ENCODE measurements around the gene RARA. TPM values are rescaled to one million over a fixed set of nuclear protein-coding genes. Genes with fewer than 3 reads are reported as not detected.

RARA gene
- total RNA-seq, 1 donor from 2014 or later, result 57.2 TPM

- DNase-seq (ENCODE audit: low read depth), result peak; percentile 48
- no peak for TF ChIP-seq CTCF (IDR thresholded peaks at IDR 0.05; ENCODE audit: insufficient read depth, low read length, poor library complexity, severe bottlenecking)
- no peaks in the 10 kb centered on the region for H3K27me3 ChIP-seq (ENCODE audit: control insufficient read depth, insufficient read depth, low read length)
- no peak overlapping the region for H3K4me3 ChIP-seq (ENCODE audit: low read depth, low read length)
- H3K36me3 ChIP-seq (ENCODE audit: control insufficient read depth, insufficient read depth, low read length), result peaks cover 1% of the 10 kb centered on the region
Observed at GRCh38 chr17:40284085-40284713, 24.8 kb upstream of the RARA start.

GRCh38 chr17:40286473-40286872 is 22.5 kb upstream of the RARA start:
- TF ChIP-seq CTCF (IDR thresholded peaks at IDR 0.05; ENCODE audit: insufficient read depth, low read length, poor library complexity, severe bottlenecking), result no peak
- no peaks in the 10 kb centered on the region for H3K36me3 ChIP-seq (ENCODE audit: control insufficient read depth, insufficient read depth, low read length)

GRCh38 chr17:40287159-40287493 is 21.9 kb upstream of the RARA start:
- no peak for DNase-seq (ENCODE audit: low read depth)
- no peaks in the 10 kb centered on the region for H3K27me3 ChIP-seq (ENCODE audit: control insufficient read depth, insufficient read depth, low read length)
- H3K4me3 ChIP-seq (ENCODE audit: low read depth, low read length), result no peak overlapping the region

More at GRCh38 chr17:40286473-40286872, 22.5 kb upstream of the RARA start:
- Histone ChIP-seq H3K4me3 (ENCODE audit: low read depth, low read length) (no peak overlapping the region), H3K27me3 (ENCODE audit: control insufficient read depth, insufficient read depth, low read length) (no peaks in the 10 kb centered on the region)
- DNase-seq (ENCODE audit: low read depth), result no peak

GRCh38 chr17:40287494-40288369 is 21.2 kb upstream of the RARA start, which contains the start of gene CDC6:
Gene CDC6 (plus strand): TSS chr17:40287879. CDS start chr17:40289421, 1,542 bp downstream.
- TF ChIP-seq CTCF (IDR thresholded peaks at IDR 0.05; ENCODE audit: insufficient read depth, low read length, poor library complexity, severe bottlenecking), result no peak
- Histone ChIP-seq H3K27me3 (ENCODE audit: control insufficient read depth, insufficient read depth, low read length) (no peaks in the 10 kb centered on the region), H3K4me3 (ENCODE audit: low read depth, low read length) (peak within 1 kb of the TSS; percentile 55), H3K36me3 (ENCODE audit: control insufficient read depth, insufficient read depth, low read length) (no peaks in the 10 kb centered on the region)
- peak; percentile 94 for DNase-seq (ENCODE audit: low read depth)

More at GRCh38 chr17:40287159-40287493, 21.9 kb upstream of the RARA start:
- TF ChIP-seq CTCF (IDR thresholded peaks at IDR 0.05; ENCODE audit: insufficient read depth, low read length, poor library complexity, severe bottlenecking), result no peak
- no peaks in the 10 kb centered on the region for H3K36me3 ChIP-seq (ENCODE audit: control insufficient read depth, insufficient read depth, low read length)

- H3K4me3 ChIP-seq (ENCODE audit: low read depth, low read length), result no peak overlapping the region
- H3K36me3 ChIP-seq (ENCODE audit: control insufficient read depth, insufficient read depth, low read length), result peaks cover under 1% of the 10 kb centered on the region
- no peaks in the 10 kb centered on the region for H3K27me3 ChIP-seq (ENCODE audit: control insufficient read depth, insufficient read depth, low read length)
- DNase-seq (ENCODE audit: low read depth), result peak; percentile 64
- peak; percentile 59 for TF ChIP-seq CTCF (IDR thresholded peaks at IDR 0.05; ENCODE audit: insufficient read depth, low read length, poor library complexity, severe bottlenecking)
Observed at GRCh38 chr17:40290629-40291280, 18.2 kb upstream of the RARA start.
